GM21723 (cell line): Measurements from ENCODE around the gene APOOL.
A peak's percentile ranks its signal among the peaks of the same experiment; 100 is the strongest.
"Not testable (repeated sequence)": the region's sequence is repeated elsewhere in the genome, so short reads cannot be mapped to it uniquely, and the experiment has no call there.

ENCODE experiments used
- ATAC-seq: cut with Tn5 transposase; IDR thresholded peaks from one replicate; pipeline ENCODE4 v1.9.1; 2021; ENCODE audit warnings: mild to moderate bottlenecking, moderate library complexity; ENCODE audit not compliant: unreplicated experiment

The APOOL gene

DNA sequence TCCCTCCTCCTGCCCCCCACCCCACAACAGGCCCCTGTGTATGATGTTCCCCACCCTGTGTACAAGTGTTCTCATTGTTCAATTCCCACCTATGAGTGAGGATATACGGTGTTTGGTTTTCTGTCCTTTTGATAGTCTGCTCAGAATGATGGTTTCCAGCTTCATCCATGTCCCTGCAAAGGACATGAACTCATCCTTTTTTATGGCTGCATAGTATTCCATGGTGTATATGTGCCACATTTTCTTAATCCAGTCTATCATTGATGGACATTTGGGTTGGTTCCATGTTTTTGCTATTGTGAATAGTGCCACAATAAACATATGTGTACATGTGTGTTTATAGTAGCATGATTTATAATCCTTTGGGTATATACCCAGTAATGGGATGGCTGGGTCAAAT is 73.6 kb downstream of the APOOL start:
- ATAC-seq = not testable (repeated sequence)

DNA sequence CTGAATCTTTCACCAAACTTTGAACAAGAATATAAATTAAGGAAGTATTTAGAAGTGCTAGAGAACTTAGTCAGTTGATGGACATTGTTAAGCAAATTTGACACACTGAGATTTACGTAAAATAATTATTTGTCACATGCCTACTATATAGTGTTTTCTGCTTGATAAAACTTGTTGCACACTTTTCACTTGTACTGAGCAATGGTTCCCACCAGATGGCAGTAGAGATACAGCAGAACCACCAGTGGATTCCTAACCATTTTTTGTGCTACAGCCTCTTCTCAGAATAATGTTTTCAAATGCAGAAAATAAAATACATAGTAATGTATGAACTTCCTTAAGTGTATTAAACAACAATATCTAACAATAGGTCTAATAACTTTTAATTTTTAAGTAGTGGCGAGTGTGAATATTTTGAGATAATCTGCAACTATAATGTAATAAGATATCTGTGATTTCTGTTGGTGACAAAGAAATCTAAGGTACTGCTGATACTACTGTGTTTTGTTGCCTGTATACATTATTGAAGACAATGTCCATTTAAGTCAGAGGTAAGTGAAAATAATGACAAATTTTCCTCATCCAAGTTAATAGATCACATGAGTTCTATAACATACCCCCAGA is 81.2 kb downstream of the APOOL start:
- peak; percentile 91 for ATAC-seq

DNA sequence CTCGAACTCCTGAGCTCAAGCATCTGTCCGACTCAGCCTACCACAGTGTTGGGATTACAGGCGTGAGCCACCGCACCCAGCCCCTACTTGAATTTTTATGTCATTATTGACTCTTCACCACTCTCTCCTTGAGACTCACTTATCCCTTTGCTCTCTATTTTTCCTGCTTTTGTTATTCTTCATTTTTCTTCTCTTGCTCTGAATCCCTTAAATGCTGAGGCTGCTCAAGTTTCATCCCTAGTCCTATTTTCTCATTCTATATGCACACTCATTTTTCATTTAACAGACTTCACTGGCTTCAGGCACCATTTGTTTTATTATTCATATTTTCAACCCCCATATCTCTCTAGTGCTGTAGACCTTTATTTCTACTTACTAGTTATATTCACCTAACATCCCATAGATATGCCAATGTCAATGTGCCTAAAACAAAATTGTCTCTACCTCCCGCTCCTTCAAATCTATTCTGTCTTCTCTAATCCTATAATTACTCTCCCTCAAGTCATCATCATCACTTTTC is 85.7 kb downstream of the APOOL start:
- no peak for ATAC-seq

DNA sequence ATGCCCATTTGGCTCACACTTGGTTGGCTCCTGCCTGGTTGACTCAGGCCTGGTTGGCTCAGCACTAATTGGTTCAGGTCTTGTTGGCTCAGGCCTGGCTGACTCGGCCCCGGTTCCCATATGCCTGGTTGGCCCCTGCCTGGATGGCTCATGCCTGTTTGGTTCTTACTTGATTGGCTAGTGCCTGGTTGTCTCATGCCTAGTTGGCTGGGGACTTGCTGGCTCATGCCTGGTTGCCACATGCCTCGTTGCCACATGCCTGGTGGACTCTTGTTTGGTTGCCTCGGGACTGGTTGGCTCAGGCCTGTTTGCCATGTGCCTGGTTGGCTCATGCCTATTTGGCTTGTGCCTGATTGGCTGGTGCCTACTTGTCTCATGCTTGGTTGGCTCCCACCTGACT is 103.7 kb downstream of the APOOL start:
- ATAC-seq = no peak

DNA sequence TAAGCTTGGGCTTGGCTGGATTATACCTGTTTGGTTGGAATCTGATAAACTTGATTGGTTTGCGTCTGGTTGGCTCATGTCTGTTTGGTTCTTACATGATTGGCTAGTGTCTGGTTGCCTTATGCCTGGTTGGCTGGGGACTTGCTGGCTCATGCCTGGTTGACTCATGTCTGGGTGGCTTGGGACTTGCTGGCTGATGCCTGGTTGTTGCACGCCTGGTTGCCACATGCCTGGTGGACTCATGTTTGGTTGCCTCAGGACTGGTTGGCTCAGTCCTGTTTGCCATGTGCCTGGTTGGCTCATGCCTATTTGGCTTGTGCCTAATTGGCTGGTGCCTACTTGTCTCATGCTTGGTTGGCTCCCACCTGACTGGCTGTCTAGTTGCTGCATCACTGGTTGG is 104.5 kb downstream of the APOOL start:
- ATAC-seq = no peak

DNA sequence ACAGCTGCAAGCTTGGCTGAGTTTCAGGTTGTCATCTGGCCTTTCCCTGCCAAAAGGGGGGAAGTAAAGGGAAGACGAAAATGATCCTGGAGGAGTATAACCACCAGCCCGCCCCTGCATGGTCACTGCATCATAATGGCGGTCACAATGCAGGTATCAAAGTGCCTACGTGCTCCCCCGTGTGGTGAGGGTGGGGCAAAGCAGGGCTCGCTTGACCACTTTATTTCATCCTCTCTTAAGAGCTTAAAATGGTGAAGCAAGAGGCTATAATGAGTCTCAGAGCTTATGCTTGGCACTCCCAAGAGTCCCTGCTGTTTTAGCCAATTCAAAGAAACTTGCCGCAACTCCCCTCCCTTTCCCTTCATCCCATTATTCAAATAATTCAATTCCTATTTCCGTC is 105.6 kb downstream of the APOOL start:
- ATAC-seq = peak; percentile 66

DNA sequence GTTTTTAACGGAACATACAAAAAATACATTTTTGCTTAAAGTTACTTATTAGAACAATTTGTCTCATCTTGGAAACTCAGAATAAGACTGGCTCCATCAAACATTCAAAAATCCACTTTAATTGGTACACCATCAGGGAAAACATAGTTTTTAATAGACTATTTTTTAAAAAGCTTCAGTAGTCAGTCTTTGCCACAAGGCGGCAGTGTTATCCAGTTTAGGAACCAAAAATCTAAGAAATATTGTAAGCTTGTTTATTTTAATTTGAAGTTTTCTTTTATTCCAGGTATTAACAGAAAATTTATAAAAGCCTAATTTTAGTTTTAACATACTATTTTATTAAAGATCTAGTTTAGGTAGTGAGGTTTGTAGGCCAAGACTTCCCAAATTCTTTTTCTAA is 107.7 kb downstream of the APOOL start:
- ATAC-seq = no peak

DNA sequence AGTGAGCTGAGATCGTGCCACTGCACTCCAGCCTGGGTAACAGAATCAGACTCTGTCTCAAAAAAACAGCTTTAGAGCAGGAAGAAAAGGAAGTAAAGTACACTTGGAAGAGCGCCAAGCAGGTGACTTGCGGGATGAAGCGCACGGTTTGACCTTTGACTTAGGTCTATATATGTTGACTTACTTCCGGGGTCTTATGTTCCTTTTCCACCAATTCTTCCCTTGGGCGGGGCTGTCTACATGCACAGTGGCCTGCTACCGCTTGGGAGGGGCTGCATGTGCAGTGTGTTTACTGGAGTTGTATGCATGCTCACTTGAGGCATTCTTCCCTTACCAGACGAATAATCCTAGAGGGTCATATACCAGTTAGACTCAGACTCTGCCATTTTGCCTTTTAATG is 108.6 kb downstream of the APOOL start:
- no peak for ATAC-seq

DNA sequence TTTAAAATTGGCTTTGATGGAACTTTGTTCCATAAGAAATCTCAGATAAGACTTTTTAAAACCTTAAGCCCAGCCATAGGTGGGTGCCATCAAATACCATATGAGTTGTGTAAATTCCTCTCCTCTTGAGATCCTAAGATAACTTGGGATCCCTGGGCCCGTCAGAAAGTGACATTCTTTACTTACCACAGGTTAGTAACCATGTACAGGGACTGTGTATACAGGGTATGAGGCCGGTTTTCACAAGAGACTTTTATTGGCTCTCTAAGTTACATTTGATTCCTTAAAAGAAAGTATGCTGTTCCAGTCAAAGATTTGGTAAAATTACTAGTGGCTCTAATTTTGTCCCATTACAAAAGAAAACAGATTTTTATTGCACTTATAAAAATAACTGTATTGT is 110.1 kb downstream of the APOOL start:
- ATAC-seq = no peak

DNA sequence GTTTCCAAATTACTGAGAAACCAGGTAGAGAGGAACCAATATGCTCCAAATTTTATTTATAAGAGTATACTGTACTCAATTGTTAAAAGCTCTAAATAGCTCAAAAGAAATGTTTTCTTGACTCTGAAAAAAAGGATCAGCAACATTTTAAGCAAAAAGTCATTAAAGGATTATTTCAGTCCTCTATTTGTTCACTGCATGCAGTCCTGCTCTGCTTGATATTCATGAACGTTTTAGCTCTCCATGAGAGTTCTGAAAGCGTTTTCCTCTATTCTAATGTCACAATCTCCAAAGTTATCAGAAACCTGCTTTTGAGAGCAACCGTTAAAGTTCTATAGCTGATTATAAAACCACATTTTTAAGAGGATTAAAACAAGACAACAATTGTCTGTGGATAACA is 110.5 kb downstream of the APOOL start:
- no peak for ATAC-seq

DNA sequence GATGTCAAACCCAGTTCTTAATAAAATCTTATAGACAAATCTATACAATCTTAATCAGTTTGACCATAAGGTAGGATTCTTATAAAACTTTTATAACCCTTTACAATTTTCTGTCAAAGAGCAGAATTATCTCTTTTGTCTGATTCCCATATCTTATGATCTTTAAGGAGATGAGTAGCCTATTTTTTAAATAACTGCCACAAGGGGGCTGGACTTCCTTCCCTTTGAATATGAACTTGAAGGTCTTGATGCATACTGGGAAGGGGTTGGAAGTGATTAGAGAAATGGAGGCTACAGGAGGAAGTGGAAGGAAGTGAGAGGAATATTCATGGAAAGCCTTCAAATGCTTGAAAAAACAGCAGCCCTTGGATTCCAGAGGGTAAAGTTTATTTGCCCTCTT is 111.1 kb downstream of the APOOL start:
- no peak for ATAC-seq

DNA sequence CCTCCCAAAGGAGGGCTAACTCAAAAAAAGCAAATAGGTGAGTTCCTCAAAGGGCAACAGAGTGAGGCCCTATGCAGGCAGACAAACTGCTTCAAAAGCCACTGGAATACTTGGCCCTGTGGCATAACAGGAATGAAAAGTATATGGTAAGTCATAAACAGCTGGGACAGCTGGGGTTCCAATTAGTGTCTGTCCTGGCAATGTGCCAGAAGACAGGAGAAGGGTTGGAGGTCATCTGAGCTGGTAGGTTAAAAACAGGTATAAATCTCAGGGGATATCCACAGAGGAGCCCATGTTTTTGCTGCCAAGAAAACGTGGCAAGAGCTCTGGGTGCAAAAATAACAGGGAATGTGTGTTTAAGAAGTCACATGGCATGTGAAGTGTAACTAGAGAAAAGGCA is 111.6 kb downstream of the APOOL start:
- no peak for ATAC-seq

DNA sequence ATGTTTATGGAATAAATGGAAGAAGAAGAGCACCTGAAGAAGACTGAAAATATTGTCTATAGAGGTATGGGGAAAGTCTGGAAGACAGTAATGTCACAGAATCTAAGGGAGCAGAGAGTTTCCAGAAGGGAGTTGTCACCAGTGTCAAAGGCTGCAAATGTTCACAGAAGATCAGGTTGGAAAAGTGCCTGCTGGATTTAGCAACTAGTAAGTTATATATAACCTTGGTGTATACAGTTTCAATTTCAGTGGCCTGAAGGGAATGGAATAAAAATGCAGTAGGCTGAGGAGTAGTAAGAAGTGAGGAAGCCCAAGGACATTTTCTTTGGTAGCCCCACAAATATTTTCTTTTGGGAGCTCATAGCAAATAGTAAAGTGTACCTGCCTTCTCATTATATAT is 132.7 kb downstream of the APOOL start:
- ATAC-seq = no peak

DNA sequence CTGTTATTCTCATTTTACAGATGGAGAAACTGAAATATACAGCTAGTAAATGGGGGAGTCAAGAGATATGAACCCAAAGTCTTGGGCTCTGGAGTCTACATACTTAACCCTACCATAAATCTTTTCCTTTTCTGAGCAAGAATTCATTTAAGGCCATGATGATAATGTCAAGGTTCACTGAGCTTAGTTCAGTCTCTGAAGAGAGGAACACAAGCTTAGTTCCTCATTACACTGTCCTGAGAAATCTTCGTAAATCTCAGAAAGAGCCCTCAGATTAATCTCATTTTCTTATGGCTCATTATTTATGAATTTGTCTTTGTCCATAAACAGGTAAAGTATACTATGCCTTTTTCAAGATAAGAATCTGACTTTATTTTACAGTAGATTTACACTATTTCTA is 135.7 kb downstream of the APOOL start:
- ATAC-seq = no peak

DNA sequence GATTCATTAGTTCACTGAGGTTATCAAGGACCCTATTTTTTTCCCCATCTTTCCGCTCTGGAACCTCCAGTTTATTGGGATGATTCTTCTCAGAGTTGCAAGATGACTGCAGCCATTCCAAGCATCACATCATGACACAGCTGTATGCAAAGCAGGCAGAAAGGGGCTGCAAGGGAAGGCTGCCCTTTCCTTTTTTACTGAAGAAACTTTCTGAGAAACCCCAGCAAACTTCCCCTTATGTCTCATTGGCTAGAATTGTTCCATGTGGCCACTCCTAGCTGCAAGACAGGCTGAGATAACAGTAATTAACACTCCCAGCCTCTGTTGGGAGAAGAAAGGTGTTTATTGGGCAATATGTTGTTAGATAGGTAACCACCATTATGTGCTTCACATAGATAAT is 137.3 kb downstream of the APOOL start:
- ATAC-seq = peak; percentile 57
